Gastroesophageal sphincter (tissue), 4 donors: ENCODE data around the gene CYB5R4. TPM values are rescaled to one million over a fixed set of nuclear protein-coding genes. Genes with fewer than 3 reads are reported as not detected.

Experiments
- ATAC-seq: fragments of 150-250 bp; one replicate; pipeline ENCODE4 v1.9.1; 2016; ENCODE audit warnings: mild to moderate bottlenecking, moderate library complexity
- H3K27ac ChIP-seq, 4 donors: fragments of 200-600 bp; sonication (generic) in 3 of 4; 1 replicate in 3 of 4; 2 replicates in 1 of 4; pipeline ENCODE4 v1.5.1; 2016 to 2019
- H3K27me3 ChIP-seq: fragments of 200-600 bp; sonication (generic); one replicate; pipeline ENCODE4 v1.5.1; 2019
- H3K36me3 ChIP-seq, 2 donors: fragments of 200-600 bp; sonication (generic); one replicate each; pipeline ENCODE4 v1.5.1; 2019; ENCODE audit warnings: control low read depth in 1 of 2
- H3K4me1 ChIP-seq, 3 donors: fragments of 200-600 bp; sonication (generic); 1 replicate in 2 of 3; 2 replicates in 1 of 3; pipeline ENCODE4 v1.5.1; 2016 to 2019; ENCODE audit warnings: control low read depth in 2 of 3
- H3K4me3 ChIP-seq, 2 donors: fragments of 200-600 bp; sonication (generic); one replicate each; pipeline ENCODE4 v1.5.1; 2019; ENCODE audit warnings: mild to moderate bottlenecking in 1 of 2, moderate library complexity in 1 of 2
- H3K9me3 ChIP-seq, 3 donors: fragments of 200-600 bp; sonication (generic); one replicate each; pipeline ENCODE4 v1.5.1; 2017 to 2019; ENCODE audit warnings: control low read depth in 2 of 3
- EP300 ChIP-seq: sonication (generic); formaldehyde crosslinking; IDR thresholded peaks from one replicate; pipeline ENCODE4 v1.6.1; 2017; ENCODE audit warnings: antibody characterized with exemption, mild to moderate bottlenecking
- POLR2A ChIP-seq, 2 donors: fragments of 450-650 bp; IDR thresholded peaks; one replicate each; pipeline ENCODE4 v1.6.1; 2017; ENCODE audit warnings: antibody characterized with exemption in 2 of 2, mild to moderate bottlenecking in 2 of 2, moderate library complexity in 1 of 2
- POLR2AphosphoS5 ChIP-seq: sonication (generic); formaldehyde crosslinking; IDR thresholded peaks from one replicate; pipeline ENCODE4 v1.6.1; 2017; ENCODE audit warnings: antibody characterized with exemption
- WGBS, 2 donors: methylation state at CpG; one replicate each; pipeline ENCODE4 v1.1.5; 2018; ENCODE audit warnings: low coverage in 1 of 2; 5-methylcytosine and 5-hydroxymethylcytosine counted together
- total RNA-seq, 4 donors: library from RNA; depleted of rRNA; stranded (reverse); fragments of >200 nt; gene quantifications; one replicate each; pipeline ENCODE4 v1.1.0, GENCODE V29; 2016
- TF ChIP-seq, protein P1 (sequence below), 4 experiments: fragments of 200-600 bp in 2 of 4; fragments of 450-650 bp in 2 of 4; sonication (generic) in 1 of 4; IDR thresholded peaks; one replicate each; pipeline ENCODE4 v1.5.1; 2017 to 2019; ENCODE audit warnings: antibody characterized with exemption in 4 of 4, mild to moderate bottlenecking in 2 of 4, moderate library complexity in 2 of 4

Gene CYB5R4, protein sequence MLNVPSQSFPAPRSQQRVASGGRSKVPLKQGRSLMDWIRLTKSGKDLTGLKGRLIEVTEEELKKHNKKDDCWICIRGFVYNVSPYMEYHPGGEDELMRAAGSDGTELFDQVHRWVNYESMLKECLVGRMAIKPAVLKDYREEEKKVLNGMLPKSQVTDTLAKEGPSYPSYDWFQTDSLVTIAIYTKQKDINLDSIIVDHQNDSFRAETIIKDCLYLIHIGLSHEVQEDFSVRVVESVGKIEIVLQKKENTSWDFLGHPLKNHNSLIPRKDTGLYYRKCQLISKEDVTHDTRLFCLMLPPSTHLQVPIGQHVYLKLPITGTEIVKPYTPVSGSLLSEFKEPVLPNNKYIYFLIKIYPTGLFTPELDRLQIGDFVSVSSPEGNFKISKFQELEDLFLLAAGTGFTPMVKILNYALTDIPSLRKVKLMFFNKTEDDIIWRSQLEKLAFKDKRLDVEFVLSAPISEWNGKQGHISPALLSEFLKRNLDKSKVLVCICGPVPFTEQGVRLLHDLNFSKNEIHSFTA
- 10 to 100 TPM; 16.0 to 32.4 (median 20.8) TPM for total RNA-seq

DNA sequence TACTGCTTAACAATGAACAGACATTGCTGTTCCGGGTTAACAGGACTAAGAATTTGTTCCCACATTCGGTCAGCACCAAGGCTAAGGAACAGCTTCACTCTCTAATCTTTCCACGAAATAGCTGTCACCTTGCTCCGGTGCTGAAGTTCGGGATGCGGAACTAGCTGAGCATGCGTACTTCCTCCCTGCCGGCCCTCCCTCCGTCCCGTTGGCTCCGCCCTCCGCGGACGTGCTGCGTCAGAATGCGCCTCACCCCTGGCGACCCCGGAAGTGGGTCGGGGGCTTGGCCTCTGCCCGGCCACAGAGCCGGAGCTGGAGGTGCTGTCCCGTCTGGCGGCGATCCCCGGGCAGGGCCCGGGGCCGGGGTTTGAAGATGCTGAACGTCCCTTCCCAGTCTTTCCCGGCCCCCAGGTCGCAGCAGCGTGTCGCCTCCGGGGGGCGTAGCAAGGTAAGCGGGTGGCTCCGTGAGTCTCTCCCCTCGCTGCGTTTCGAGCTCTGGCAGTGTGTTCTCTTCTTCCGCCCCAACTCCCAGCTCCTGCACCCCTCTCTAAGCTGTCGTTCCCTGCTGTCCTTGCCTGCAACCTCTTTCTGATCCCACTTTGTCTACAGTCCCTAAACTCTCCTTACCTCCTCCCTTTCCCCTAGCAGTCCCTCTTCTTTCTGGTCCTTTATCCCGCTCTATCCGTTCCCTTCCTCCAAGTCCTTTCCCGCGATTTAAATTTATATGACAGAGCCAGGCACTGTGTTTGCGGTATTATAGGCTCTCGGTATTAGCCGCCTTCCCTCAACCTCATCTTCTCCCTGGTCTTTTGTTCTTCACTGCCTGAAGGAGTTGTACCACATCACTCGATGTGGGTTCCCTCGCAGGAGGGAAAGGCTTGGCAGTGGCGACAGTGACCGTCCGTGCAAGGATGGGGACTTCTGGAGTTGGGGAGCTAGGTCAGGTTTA lies at the start of gene CYB5R4:
Gene CYB5R4 (plus strand): TSS at position 280 of the 949 bp plus-strand sequence. CDS start 94 bp downstream, at position 374.
- peak within 1 kb of the TSS; percentile 56 to 69 for H3K4me3 ChIP-seq
- WGBS, 2 donors = 0% methylated on average over 27 to 39 of the region's 53 CpGs
- ATAC-seq = peak; percentile 99
- no peaks in the 10 kb centered on the region for H3K9me3 ChIP-seq
- TF ChIP-seq POLR2A (IDR thresholded peaks at IDR 0.05) = peak; percentile 91 to 93
- peak; percentile 94 for TF ChIP-seq POLR2AphosphoS5
- TF ChIP-seq, protein P1, sequence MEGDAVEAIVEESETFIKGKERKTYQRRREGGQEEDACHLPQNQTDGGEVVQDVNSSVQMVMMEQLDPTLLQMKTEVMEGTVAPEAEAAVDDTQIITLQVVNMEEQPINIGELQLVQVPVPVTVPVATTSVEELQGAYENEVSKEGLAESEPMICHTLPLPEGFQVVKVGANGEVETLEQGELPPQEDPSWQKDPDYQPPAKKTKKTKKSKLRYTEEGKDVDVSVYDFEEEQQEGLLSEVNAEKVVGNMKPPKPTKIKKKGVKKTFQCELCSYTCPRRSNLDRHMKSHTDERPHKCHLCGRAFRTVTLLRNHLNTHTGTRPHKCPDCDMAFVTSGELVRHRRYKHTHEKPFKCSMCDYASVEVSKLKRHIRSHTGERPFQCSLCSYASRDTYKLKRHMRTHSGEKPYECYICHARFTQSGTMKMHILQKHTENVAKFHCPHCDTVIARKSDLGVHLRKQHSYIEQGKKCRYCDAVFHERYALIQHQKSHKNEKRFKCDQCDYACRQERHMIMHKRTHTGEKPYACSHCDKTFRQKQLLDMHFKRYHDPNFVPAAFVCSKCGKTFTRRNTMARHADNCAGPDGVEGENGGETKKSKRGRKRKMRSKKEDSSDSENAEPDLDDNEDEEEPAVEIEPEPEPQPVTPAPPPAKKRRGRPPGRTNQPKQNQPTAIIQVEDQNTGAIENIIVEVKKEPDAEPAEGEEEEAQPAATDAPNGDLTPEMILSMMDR (IDR thresholded peaks at IDR 0.05) = peak in 3 of 4 experiments; percentile 27 to 63 (median 48)
- TF ChIP-seq EP300 = no peak
- H3K4me1 ChIP-seq = peaks cover 0 to 30% (median 9%) of the 10 kb centered on the region in 3 donors
- peak within 1 kb of the TSS; percentile 31 to 90 (median 87) for H3K27ac ChIP-seq
- H3K27me3 ChIP-seq = no peaks in the 10 kb centered on the region
- peaks cover 0 to 4% of the 10 kb centered on the region in 2 donors for H3K36me3 ChIP-seq

DNA sequence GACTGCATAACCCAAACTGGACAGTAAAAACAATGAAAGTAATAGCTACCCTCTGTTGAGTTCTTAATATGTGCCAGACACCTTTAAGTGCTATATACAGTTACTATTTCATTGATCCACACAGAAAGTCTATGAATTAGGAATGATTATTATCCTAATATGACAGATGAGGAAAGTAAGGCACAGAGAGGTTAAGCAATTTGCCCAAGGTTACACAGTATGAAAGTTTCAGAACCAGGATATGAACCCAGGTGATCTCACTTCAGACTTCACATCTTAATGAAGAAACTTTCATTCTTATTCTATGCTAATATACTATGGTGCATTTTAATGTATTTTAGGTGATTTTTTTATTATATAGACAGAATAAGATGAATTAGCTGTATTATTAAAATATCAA lies 46.9 kb upstream of the CYB5R4 start:
- no peak overlapping the region for H3K27ac ChIP-seq
- ATAC-seq = no peak
- TF ChIP-seq POLR2A (IDR thresholded peaks at IDR 0.05) (no peak), POLR2AphosphoS5 (no peak), EP300 (no peak)
- TF ChIP-seq, protein P1 (IDR thresholded peaks at IDR 0.05) = no peak
- H3K4me1 ChIP-seq = no peaks in the 10 kb centered on the region
- H3K9me3 ChIP-seq = no peaks in the 10 kb centered on the region
- H3K4me3 ChIP-seq = no peak overlapping the region
- H3K36me3 ChIP-seq = no peaks in the 10 kb centered on the region
- no peaks in the 10 kb centered on the region for H3K27me3 ChIP-seq

DNA sequence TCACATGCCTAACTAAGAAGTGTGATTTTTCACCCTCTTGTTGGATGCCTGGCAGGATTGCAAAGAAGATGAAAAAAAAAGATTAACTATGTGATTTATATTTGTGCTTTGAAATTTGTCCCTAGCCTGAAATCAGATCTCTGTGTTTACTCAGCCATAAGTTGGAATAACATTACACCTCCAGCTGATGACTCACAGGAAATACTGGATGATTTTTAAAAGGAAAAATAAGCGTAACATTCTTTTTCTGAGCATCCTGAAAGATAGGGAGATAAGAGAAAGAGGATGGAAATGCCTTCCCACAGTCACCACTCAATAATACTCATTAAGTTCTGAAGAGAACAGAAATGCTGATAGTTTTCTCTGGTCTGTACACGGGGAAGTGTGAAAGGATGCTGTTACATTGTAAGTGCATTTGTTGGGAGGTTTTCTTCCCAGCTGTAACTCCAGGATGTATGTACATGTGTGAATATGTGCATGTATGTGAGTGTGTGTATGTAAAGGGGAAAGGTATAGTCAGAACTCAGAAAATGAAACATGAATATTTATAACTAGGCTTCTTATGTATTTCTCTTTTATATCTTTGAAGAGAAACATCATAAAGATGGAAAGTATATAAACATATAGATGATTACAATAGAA lies 43.7 kb upstream of the CYB5R4 start:
- Histone ChIP-seq H3K27me3 (no peaks in the 10 kb centered on the region), H3K27ac (no peak overlapping the region), H3K36me3 (no peaks in the 10 kb centered on the region), H3K4me3 (no peak overlapping the region), H3K4me1 (no peaks in the 10 kb centered on the region), H3K9me3 (no peaks in the 10 kb centered on the region)
- ATAC-seq = no peak
- 19 to 30% methylated on average over 2 of the region's 2 CpGs for WGBS, 2 donors
- TF ChIP-seq, protein P1 (IDR thresholded peaks at IDR 0.05) = no peak
- TF ChIP-seq EP300 = no peak
- TF ChIP-seq POLR2A (IDR thresholded peaks at IDR 0.05) = no peak
- no peak for TF ChIP-seq POLR2AphosphoS5

DNA sequence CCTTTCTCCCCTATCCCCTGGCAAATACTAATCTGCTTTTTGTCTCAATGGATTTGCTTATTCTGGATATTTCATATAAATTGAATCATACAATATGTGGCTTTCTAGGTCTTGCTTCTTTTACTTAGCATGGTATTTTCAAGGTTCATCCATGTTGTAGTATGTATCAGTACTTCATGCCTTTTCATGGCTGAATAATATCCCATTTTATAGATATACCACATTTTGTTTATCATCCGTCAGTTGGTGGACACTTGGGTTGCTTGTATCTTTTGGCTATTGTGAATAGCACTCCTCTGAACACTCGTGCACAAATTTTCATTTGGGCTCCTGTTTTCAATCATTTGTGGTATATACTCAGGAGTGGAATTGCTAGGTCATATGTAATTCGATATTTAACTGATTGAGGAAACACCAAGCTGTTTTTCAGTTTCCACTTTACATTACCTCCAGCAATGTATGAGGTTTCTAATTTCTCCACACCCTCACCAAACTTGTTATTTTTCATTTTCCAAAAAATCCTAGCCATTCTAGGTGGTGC lies 36.8 kb upstream of the CYB5R4 start:
- Histone ChIP-seq H3K4me1 (peaks cover 0 to 10% (median 0%) of the 10 kb centered on the region in 3 donors), H3K36me3 (no peaks in the 10 kb centered on the region), H3K4me3 (no peak overlapping the region), H3K27ac (no peak overlapping the region), H3K27me3 (no peaks in the 10 kb centered on the region), H3K9me3 (no peaks in the 10 kb centered on the region)
- TF ChIP-seq POLR2A (IDR thresholded peaks at IDR 0.05) (no peak), POLR2AphosphoS5 (no peak), EP300 (no peak)
- TF ChIP-seq, protein P1 (IDR thresholded peaks at IDR 0.05) = no peak
- no peak for ATAC-seq
- 92 to 93% methylated on average over 2 to 3 of the region's 3 CpGs for WGBS, 2 donors
